GM10248 (cell line): ENCODE results near the gene TMEM245.

Experiments used
- CTCF ChIA-PET: fragments of 300-600 bp; sonication (Branson Sonifier 250); formaldehyde crosslinking; extraction: SDS; loops from one replicate; lab custom pipeline; 2021; ENCODE audit warnings: antibody characterized with exemption; lab: Yijun Ruan, JAX
- POLR2A ChIA-PET: fragments of 350-650 bp; sonication (Branson Sonifier 250); formaldehyde crosslinking; extraction: SDS; loops from one replicate; lab custom pipeline; 2020; ENCODE audit warnings: antibody characterized with exemption; lab: Yijun Ruan, JAX
- DNase-seq: peaks from one replicate; pipeline ENCODE4 v3.0.0; 2012; ENCODE audit errors: extremely low spot score
- TF ChIP-seq, protein P1 (sequence below): IDR thresholded peaks from 2 replicates; pipeline ENCODE4 v1.5.1; 2012; ENCODE audit warnings: mild to moderate bottlenecking, low read depth; ENCODE audit errors: extremely low read depth, missing control alignments, control extremely low read depth

TMEM245 gene

DNA sequence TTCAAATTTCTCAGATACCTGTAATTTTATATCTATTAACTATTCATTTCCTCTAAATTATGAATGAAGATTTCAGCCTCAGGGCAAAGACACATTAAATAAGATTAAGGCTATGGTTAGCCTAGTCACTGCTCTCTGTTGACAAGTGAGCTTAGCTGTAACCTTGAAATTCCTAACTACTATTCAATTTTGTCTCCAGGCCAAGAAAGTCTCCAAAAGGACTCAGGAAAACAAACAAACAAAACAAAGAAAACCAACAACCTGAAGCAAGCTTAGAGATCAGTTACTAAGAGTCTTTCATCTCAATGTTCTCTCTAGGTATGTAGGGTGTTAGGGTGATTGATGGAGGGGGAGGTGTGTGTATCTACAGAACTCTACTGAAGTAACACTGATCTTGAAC, 96.9 kb downstream of the TMEM245 start:
- no peak for DNase-seq
- POLR2A ChIA-PET, result no interaction called here
- TF ChIP-seq, protein P1, sequence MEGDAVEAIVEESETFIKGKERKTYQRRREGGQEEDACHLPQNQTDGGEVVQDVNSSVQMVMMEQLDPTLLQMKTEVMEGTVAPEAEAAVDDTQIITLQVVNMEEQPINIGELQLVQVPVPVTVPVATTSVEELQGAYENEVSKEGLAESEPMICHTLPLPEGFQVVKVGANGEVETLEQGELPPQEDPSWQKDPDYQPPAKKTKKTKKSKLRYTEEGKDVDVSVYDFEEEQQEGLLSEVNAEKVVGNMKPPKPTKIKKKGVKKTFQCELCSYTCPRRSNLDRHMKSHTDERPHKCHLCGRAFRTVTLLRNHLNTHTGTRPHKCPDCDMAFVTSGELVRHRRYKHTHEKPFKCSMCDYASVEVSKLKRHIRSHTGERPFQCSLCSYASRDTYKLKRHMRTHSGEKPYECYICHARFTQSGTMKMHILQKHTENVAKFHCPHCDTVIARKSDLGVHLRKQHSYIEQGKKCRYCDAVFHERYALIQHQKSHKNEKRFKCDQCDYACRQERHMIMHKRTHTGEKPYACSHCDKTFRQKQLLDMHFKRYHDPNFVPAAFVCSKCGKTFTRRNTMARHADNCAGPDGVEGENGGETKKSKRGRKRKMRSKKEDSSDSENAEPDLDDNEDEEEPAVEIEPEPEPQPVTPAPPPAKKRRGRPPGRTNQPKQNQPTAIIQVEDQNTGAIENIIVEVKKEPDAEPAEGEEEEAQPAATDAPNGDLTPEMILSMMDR, result no peak
- CTCF ChIA-PET, result interaction anchor here (6.3 kb wide), 1 partner anchor 11 kb away, joined by 24 read pairs; no protein-coding TSS in a partner anchor

DNA sequence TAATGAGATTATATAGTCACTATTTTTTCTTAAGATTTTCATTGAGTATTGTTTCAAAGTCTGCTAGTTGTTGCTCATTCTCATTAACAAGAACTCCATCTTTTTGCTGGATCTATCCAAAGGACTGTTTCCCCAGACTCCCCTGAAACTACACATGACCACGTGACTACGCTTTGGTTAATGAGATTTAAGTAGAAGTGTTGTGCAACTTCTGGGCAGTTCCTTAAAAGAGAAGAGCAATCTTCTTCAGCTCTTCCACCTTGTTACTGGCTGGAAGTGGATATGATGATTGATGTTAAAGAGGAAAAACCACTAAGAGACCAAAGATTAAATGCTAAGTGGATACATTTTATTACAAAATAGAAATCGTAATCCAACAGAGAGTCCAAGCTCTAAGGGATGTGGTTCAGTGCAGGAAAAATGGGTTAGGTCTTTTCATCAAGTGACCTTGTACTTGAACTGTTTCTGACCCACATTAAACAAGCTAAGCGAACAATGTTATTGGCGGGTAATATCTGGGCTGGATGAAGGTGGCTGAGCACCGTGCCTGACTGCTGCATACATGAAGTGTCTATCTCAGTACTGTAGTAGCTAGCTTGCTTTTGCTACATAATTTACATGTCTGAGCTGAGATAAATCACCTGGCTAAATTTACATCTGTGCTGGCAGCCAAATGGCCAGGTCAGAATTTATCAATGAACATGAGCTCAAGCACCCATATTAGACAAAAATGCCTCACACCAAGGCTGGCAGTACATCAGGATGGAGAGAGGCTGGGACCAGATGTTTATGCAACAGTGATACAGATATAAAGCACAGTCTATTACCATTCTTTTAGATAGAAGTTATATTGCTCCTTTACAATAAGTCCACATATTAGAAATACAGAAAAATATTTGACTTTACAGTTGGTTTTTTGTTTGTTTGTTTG, 98.9 kb downstream of the TMEM245 start:
- TF ChIP-seq, protein P1, result no peak
- ChIA-PET POLR2A (no interaction called here), CTCF (interaction anchor here (0.9 to 6.3 kb wide), 3 partner anchors 10 to 29 kb away, joined by 3 to 24 read pairs (median 3); no protein-coding TSS in a partner anchor)
- DNase-seq, result no peak

DNA sequence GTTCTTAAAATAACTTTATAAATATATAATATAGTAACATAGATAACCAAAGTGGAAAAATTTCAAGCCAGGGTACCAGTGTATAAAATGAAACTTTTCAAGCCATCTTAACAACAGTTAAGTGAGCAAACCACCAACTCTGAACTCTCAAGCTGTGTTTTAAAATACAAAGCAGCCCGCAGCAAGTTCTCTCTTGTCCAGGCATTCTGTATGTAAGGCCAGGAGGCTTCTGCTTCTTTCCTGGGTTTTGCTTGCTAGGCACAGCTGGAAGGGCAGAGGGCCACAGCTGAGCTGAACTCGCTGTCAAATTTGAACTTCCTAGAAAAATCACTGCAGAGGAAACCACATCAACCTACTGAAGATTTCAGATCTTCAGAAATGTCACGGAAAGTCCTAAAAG, 99.6 kb downstream of the TMEM245 start:
- POLR2A ChIA-PET, result no interaction called here

DNA sequence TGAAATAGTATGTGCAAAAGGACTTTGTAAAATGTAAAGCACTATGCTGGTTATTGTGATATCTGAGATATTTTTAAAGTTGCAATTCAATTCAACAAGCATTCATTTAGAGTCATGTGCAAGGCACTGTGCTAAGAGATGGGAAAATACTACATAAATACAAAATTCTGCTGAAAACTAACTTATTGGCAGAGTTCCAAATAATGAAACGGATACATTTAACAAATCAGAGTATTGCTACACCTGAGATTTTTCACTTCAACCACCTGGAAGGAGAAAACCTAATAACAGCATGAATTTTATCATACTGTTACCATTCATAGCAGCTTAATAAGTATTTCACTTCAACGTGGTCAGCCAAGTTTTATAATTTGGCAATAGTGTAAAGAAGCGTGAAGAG, 100.3 kb downstream of the TMEM245 start:
- POLR2A ChIA-PET, result no interaction called here
- TF ChIP-seq, protein P1, result no peak
- DNase-seq, result no peak
- CTCF ChIA-PET, result interaction anchor here (0.9 to 6.3 kb wide), 3 partner anchors 9 to 14 kb away, joined by 3 to 24 read pairs (median 3); no protein-coding TSS in a partner anchor

More for the DNA sequence above, 99.6 kb downstream of the TMEM245 start:
- TF ChIP-seq, protein P1, result no peak
- CTCF ChIA-PET, result interaction anchor here (0.9 to 6.3 kb wide), 2 partner anchors 9 to 14 kb away, joined by 3 to 24 read pairs; no protein-coding TSS in a partner anchor
- DNase-seq, result no peak

DNA sequence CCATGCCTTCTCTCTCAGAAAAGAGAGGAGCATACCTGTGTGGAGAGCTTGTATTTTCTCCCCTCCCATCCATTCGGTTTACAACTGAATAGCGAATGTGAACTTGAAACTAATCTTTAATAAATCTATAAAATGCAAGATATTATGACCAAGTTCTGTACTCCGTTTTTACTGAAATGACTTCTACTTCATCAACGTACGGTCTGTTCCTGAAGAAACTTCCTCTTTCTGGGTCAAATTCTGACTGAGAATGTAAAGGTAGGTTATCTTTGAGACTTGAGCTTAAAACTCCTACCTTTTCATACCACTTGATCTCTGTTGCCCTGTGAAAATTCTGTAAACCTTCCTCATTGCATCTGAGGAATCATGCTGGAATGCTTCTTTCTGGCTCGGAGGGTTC, 102.3 kb downstream of the TMEM245 start:
- ChIA-PET CTCF (interaction anchor here (1.1 to 6.3 kb wide), 6 partner anchors 9 to 87 kb away, joined by 3 to 24 read pairs (median 4); no protein-coding TSS in a partner anchor), POLR2A (no interaction called here)
- TF ChIP-seq, protein P1, result no peak
- DNase-seq, result peak; percentile 48

DNA sequence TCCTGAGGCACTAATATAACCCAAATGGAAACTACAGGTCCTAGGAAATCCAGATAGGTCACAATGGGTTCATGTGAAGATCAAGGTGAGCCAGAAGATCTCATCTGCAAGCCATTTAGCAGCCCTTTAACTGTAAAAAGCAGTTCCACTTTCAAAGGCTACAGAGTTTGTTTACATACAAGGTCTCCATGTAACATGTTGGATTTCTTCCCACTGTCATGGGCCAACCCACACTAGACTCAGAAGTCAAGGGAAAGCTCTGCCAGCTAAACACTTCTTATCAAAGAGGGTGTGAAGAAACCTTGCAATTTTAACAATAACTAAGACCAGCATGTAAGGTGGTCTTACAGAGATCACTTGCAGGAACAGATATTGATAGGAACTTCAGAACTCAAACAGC, 102.7 kb downstream of the TMEM245 start:
- TF ChIP-seq, protein P1, result no peak
- no peak for DNase-seq
- CTCF ChIA-PET, result interaction anchor here (1.1 to 6.3 kb wide), 3 partner anchors 17 to 86 kb away, joined by 3 to 24 read pairs (median 4); no protein-coding TSS in a partner anchor
- POLR2A ChIA-PET, result no interaction called here
